Esophagus muscularis mucosa (tissue), 4 donors: ENCODE results near the gene ARID5B. TPM values are rescaled to one million over a fixed set of nuclear protein-coding genes. Genes with fewer than 3 reads are reported as not detected.
A peak's percentile ranks its signal among the peaks of the same experiment; 100 is the strongest.

Experiments used
- DNase-seq: peaks from one replicate; pipeline ENCODE4 v3.0.0-alpha.2; 2017; ENCODE audit errors: extremely low spot score
- H3K27ac ChIP-seq, 4 donors: fragments of 200-600 bp; sonication (generic); replicated peaks in 1 of 4; 1 replicate in 3 of 4; 2 replicates in 1 of 4; pipeline ENCODE4 v1.5.1; 2016 to 2019; ENCODE audit warnings: mild to moderate bottlenecking in 1 of 4
- H3K27me3 ChIP-seq, 4 donors: fragments of 200-600 bp; sonication (generic); one replicate each; pipeline versions ENCODE4 v1.5.1 to v1.6.0; 2016 to 2019
- H3K36me3 ChIP-seq, 4 donors: fragments of 200-600 bp; sonication (generic); one replicate each; pipeline ENCODE4 v1.5.1; 2016 to 2019
- H3K4me1 ChIP-seq, 4 donors: fragments of 200-600 bp; sonication (generic); one replicate each; pipeline ENCODE4 v1.5.1; 2016 to 2019
- H3K4me3 ChIP-seq, 4 donors: fragments of 200-600 bp; sonication (generic); 1 replicate in 2 of 4; 2 replicates in 2 of 4; pipeline ENCODE4 v1.5.1; 2016 to 2019; ENCODE audit warnings: mild to moderate bottlenecking in 4 of 4, moderate library complexity in 1 of 4
- H3K9me3 ChIP-seq, 4 donors: fragments of 200-600 bp; sonication (generic); 1 replicate in 3 of 4; 2 replicates in 1 of 4; pipeline ENCODE4 v1.5.1; 2016 to 2019
- CTCF ChIP-seq, 3 experiments: fragments of 200-600 bp in 2 of 3; fragments of 450-650 bp in 1 of 3; sonication (generic) in 2 of 3; IDR thresholded peaks; one replicate each; pipeline ENCODE4 v1.5.1; 2017 to 2019; ENCODE audit warnings: antibody characterized with exemption in 3 of 3, mild to moderate bottlenecking in 2 of 3, moderate library complexity in 1 of 3
- EP300 ChIP-seq: sonication (generic); formaldehyde crosslinking; IDR thresholded peaks from one replicate; pipeline ENCODE4 v1.6.1; 2017; ENCODE audit warnings: antibody characterized with exemption
- POLR2A ChIP-seq: fragments of 450-650 bp; IDR thresholded peaks from one replicate; pipeline ENCODE4 v1.6.1; 2017; ENCODE audit warnings: antibody characterized with exemption, moderate library complexity, mild to moderate bottlenecking, low read depth
- POLR2AphosphoS5 ChIP-seq, 2 donors: sonication (generic); formaldehyde crosslinking; IDR thresholded peaks; one replicate each; pipeline ENCODE4 v1.6.1; 2017; ENCODE audit warnings: antibody characterized with exemption in 2 of 2
- WGBS: methylation state at CpG from one replicate; pipeline ENCODE4 v1.1.5; 2018; 5-methylcytosine and 5-hydroxymethylcytosine counted together
- intact Hi-C: fragments of 100-400 bp; cut with DNase I; formaldehyde crosslinking; loops from one replicate; pipeline ENCODE4 v1.15.1; 2023
- total RNA-seq, 4 donors: library from RNA; depleted of rRNA; stranded (reverse); fragments of >200 nt; gene quantifications; one replicate each; pipeline versions ENCODE4 v1.1.0 to v1.2.1, GENCODE V29; 2016

Gene ARID5B
- total RNA-seq, 4 donors from 2014 or later: 33.6 to 150 (median 64.9) TPM

- intact Hi-C loops: no loop called here
These were observed 86.0 kb downstream of the ARID5B start for GRCh38 chr10:61987537-61987936.

DNA sequence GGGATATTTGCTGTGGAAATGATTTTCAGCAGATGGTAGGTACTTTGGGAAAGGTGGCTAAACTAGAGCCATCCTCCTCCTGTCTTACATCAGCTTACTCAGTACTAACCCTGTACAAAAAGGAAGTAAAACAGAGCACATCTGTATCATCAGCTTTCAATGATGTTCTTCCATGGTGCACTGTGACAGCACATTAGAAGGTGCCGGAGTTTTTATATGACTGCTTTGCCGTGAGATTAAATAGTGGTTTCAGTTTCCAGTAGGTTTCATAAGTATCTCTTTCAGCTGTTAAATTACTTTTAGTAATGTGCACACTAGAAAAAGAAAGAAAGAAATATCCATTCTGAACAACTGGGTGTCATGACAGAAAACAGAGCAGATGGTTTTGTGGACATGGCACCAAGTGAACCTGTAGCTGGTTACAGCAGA lies 86.5 kb downstream of the ARID5B start:
- TF ChIP-seq POLR2A (no peak), CTCF (IDR thresholded peaks at IDR 0.05) (no peak), EP300 (no peak), POLR2AphosphoS5 (IDR thresholded peaks at IDR 0.05) (no peak)
- Histone ChIP-seq H3K9me3 (no peaks in the 10 kb centered on the region), H3K27ac (peak overlapping the region; percentile 65 to 76 (median 70)), H3K27me3 (no peaks in the 10 kb centered on the region), H3K4me3 (peak overlapping the region; percentile 8 to 35 (median 26)), H3K36me3 (no peaks in the 10 kb centered on the region), H3K4me1 (peaks cover 40 to 49% (median 44%) of the 10 kb centered on the region in 4 donors)
- intact Hi-C loops: no loop called here
- 8% methylated on average over 2 of the region's 2 CpGs for WGBS
- no peak for DNase-seq

More at GRCh38 chr10:61987537-61987936, 86.0 kb downstream of the ARID5B start:
- Histone ChIP-seq H3K4me1 (peaks cover 37 to 45% (median 44%) of the 10 kb centered on the region in 4 donors), H3K27me3 (no peaks in the 10 kb centered on the region), H3K9me3 (no peaks in the 10 kb centered on the region), H3K36me3 (no peaks in the 10 kb centered on the region), H3K27ac (peak overlapping the region; percentile 65 to 76 (median 70)), H3K4me3 (peak overlapping the region; percentile 8 to 35 (median 26))
- DNase-seq: no peak
- TF ChIP-seq CTCF (IDR thresholded peaks at IDR 0.05) (no peak), EP300 (no peak), POLR2AphosphoS5 (IDR thresholded peaks at IDR 0.05) (no peak), POLR2A (no peak)
- WGBS: 52% methylated on average over 3 of the region's 3 CpGs

- no peaks in the 10 kb centered on the region for H3K9me3 ChIP-seq
- 92% methylated on average over 4 of the region's 4 CpGs for WGBS
- TF ChIP-seq EP300 (no peak), POLR2A (no peak), POLR2AphosphoS5 (IDR thresholded peaks at IDR 0.05) (no peak), CTCF (IDR thresholded peaks at IDR 0.05) (no peak)
- H3K4me3 ChIP-seq: no peak overlapping the region
- DNase-seq: no peak
- H3K4me1 ChIP-seq: peaks cover 60 to 71% (median 64%) of the 10 kb centered on the region in 4 donors
- no peaks in the 10 kb centered on the region for H3K36me3 ChIP-seq
- no peaks in the 10 kb centered on the region for H3K27me3 ChIP-seq
- H3K27ac ChIP-seq: peak overlapping the region in 3 of 4 donors; percentile 24 to 38 (median 35)
- intact Hi-C loops: loop anchor here (5.0 kb wide), 1 partner anchor 88 kb away; the partner anchor contains the start of gene ARID5B
These were observed 88.7 kb downstream of the ARID5B start for GRCh38 chr10:61989995-61990760.

DNA sequence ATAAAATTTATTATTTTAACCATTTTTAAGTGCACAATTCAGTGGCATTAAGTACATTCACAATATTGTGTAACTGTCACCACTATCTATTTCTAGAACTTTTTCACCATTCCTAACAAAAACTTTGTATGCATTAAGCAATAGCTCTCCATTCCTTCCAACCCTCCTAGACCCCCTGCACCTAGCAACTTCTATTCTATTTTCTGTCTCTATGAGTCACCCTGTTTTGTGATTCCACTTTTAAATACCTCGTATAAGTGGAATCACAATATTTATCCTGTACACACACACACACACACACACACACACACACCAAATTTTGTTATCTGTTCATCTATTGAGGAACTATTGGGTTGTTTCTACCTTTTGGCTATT lies 89.2 kb downstream of the ARID5B start:
- no peak for DNase-seq
- 75% methylated on average over 1 of the region's 1 CpG for WGBS
- no peaks in the 10 kb centered on the region for H3K27me3 ChIP-seq

More for the DNA sequence above, 89.2 kb downstream of the ARID5B start:
- no peaks in the 10 kb centered on the region for H3K9me3 ChIP-seq
- intact Hi-C loops: loop anchor here (5.0 kb wide), 1 partner anchor 88 kb away; the partner anchor contains the start of gene ARID5B
- peak overlapping the region in 2 of 4 donors; percentile 24 to 35 for H3K27ac ChIP-seq
- no peaks in the 10 kb centered on the region for H3K36me3 ChIP-seq
- no peak for TF ChIP-seq POLR2AphosphoS5 (IDR thresholded peaks at IDR 0.05)
- no peak for TF ChIP-seq EP300
- TF ChIP-seq POLR2A: no peak
- no peak for TF ChIP-seq CTCF (IDR thresholded peaks at IDR 0.05)
- peaks cover 56 to 72% (median 68%) of the 10 kb centered on the region in 4 donors for H3K4me1 ChIP-seq
- no peak overlapping the region for H3K4me3 ChIP-seq
